ENCODE measurements around the gene PALD1.
A peak's percentile ranks its signal among the peaks of the same experiment; 100 is the strongest.

PALD1 gene

DNA sequence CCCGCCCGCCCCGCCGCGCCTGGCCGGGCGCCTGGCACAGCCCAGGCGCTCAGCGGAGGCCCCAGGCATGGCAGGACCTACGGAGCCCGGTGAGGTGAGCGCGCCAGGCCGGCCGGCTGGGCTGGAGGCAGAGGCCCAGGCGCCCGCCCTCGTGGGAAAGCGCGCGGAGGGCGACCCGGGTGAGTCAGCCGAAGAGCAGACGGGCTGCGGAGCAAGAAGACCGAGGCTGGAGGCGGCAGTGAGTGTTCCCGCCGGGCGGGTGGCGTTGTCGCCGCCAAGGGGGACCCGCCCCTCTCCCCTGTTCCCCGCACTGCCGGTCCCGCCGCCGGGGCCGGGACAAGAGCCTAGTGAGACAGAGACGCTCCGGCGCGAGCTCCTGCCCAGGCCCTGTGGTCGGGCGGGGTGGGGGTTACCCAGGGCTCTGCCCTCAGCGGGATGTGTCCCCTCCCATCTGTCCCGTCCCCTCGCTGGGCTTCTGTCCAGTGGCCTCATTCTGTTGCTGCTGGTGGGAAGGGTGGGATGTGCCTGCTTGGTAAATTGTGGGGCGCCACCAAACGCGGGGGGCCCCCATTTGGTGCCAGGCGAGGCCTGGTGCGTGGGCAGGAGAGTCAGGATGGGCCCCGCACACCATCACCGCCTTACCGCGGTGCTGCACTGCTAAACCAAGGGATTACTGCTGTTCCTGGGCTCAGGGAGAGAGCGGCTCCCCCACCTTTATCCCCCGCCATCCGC is 20.1 kb upstream of the PALD1 start:
- DNase-seq, result no peak

DNA sequence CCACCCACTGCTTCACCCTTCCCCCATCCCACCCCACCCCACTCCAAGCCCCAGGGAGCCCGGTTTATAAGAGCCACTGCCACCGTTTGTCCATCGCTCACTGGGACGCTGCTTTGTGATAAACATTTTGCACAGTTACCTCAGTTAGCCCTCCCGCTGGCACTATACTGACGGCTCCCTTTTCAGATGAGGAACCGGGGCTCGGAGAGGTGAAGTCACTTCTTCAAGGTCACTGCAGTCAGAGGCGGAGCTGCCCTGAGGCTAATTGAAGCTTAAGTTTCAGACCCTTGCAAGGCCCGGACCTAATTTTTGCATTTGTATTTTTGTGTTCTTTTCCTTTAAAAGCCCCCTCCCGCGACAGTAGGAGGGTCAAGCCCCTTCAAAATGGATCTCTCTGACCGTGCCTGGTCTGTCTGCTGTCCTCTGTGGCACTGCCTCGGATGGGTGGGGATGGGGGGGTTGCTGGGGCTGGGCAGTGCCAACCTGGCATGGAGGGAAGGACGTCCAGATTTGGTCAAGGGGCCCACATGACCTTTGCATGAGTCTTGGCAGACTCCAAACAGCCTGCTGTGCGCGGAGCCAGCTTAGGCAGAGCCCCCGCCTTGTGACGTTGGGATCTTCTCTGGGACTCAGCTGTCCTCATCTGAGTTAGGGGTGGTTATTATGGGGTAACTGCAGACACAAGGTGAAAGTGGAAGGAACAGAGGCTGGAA is 19.4 kb upstream of the PALD1 start:
- no peak for DNase-seq

DNA sequence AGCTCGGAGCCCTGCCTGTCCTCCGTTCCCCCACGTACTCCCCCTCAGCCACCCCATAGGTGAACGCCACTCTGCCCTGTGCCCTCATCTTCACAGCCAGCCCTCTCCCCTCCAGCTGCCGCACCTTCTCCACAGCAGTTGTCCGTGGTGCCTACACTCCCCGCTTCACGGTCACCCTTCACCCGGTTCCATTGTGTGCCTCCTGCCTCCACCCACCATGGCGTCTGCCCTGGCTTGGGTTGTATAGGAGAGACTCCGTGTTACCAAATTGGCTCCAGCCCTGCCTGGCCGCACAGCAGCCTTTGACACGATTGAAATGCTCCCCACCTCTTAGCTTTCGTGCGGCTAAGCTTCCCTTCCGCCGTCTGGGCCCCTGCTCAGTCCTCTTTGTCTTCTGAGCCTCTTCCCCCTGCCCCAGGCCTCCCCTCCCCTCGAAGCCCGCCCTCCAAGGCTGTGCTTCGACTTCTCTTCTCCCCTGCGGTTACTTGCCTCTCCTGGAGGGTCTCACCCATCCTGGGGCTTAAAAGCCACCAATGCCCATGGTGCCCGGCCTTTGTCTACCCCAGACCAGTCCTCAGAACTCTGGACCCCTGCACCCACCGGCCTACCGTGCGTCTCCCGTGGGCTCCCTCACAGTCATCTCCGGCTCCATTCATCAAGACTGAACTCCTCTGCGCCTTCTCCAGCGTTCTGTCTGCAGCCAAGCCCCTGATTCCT is 18.6 kb upstream of the PALD1 start:
- no peak for DNase-seq

DNA sequence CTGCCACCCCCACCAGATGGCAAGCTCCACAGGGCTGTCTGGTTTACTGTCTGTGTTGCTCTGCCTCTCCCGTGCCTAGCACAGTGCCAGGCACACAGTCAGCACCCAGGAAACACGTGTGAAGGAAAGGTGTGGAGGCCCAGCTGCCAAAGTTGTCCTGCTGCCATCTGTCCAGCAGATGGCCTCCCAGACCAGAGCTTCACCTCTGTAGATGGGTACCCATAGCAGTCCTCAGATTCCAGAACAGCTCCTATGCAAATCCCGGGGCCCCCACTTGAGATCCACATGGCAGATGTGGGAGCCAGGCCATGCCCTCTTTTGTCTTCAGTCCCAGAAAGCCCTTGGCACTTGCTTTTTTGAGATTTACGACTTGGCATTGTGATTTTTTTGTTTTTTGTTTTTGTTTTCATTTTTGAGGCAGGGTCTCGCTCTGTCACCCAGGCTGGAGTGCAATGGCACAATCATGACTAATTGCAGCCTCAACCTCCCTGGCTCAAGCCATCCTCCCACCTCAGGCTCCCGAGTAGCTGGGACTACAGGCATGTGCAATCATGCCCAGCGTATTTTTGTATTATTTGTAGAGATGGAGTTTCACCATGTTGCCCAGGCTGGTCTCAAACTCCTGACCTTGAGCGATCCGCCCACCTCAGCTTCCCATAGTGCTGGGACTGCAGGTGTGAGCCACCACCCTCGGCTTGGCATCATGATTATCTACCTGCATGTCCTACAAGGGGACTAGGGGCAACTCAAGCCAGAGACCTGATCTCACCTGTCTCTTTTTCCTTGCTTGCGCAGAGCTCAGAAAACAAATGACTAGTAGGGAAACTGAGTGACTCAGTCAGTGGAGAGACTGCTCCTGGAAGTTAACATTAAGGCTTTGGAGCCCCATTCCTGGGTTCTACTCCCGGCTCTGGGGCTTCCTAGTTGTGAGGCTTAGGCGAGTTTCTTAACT is 16.9 kb upstream of the PALD1 start:
- DNase-seq, result peak; percentile 32

DNA sequence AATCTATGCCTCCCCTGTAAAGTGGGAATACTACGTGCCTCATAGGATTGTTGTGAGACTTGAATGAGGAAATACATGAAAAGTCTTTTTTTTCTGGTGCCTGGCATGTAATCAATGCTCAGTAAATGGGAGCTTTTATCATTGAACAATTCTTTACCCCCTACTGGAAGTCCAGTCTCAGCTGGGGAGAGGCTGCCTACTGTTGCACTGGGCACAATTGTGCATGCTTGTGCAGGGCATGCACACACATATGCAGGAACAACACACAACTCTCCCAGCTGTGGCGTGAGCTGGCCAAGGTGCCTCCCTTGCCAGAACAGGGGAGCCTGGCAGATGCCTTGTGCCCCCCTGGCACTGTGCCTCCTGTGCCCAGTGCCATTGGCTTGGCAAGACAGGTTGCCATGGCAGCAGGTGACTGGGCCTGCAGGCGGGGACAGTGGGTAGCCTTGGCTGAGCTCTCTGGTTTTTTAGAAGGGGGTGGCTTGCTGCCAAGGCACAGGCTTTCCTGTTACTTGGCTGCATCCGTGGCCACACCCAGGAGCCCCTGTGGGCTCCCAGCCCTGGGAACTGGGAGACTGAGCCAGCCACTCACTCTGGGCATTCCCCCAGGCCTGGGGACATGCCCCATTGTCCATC is 16.1 kb upstream of the PALD1 start:
- DNase-seq, result peak; percentile 69

DNA sequence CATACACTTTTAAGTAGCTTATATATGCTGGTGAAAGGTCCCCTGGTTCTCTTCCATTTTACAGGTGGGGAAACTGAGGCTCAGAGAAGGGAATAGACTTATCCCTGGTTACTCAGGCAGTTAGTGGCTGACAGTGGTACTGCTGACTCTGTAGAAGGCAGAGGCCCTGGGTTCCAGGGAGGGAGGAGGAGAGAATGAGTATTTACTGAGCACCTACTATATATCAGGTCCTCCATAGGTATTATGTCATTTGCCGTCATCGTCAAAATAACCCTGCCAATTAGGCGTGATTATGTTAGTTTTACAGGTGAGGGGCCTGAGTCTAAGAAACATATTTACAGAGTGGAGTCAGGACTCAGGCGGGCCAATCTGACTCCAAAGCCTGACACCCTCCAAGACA is 13.3 kb upstream of the PALD1 start:
- DNase-seq, result no peak

DNA sequence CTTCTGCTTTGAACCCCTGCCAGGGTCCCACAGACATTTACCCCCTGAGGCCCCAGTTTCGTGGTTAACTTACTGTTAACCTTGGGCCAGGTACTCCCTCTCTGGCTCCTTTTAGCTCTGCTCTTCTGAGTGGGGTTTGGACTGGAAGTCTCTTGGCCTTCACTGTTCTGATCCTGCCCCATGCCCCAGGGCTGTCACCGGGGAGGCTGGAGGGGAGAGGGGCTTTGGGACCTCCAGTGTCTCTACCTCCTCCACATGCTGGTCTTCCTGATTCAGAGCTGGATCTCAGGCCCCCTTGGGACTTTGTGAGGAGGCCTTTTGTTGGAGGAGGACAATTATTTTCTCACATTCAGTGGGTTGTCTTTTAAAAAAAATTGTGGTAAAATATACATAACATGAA is 12.7 kb upstream of the PALD1 start:
- no peak for DNase-seq

DNA sequence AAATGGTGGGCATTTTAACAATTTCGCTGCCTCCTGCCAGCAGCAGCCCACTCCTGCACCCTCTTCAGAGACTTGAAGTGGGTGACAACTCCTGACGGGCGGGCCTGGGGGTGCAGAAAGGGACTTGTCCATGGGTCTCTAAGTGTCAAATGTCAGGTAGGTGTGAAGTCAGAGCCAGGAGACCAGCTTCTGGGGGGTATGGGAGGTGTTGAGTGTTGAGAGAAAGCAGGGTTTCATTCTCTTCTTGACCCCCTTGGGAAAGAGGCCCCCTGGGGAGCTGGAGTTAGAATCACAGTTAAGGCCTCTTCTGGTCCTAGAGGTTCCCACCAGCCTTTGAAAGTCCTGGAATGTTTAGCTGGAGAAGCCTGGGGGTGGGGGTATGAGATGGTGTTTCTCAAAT is 11.6 kb upstream of the PALD1 start:
- DNase-seq, result no peak

DNA sequence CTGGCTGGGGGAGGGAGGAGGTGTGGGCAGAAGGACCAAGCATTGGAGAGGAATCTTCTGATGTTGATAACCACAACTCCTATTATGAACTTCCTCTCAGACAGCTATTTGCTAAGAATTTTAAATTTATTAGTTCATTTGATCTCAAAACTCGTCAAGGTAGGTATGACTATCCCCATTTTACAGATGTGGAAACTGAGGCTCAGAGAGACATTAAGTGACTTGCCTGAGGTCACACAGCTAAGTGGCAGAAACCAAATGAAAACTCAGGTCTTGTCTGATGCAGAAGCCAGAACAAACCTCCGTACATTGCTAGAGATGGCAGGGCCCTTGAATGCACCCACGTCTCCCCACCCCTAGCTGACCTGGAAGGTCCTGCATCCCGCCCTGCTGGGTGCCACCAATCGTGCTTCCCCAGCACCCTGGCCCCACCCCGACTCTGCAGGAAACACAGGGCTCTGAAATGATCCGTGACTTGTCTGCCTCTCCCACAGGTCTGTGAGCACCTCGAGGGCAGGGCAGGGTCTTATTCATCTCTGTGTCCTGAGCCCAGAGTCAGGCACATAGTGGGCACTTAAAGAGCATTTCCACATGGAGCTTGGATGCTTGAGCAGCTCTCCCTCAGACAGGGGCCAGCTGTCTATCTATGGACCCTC is 5.6 kb upstream of the PALD1 start:
- DNase-seq, result no peak

DNA sequence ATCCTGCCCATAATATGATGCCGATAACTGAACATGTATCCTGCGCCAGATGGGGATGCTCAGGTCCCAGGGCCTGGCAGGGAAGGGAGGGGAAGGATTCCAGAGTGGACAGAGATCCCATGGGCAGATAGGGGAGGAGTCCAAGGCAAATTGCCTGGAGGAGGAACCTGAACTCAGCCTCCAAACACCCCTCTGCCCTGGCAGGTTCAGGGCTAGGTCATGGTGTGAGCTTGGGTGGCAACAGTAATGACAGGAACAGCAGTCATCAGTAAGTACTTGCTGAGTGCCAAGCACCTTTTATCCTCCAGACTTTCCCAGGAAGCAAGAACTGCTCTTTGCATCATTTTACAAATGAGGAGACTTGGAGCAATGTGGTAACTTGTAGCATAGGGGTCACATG is 3.8 kb upstream of the PALD1 start:
- DNase-seq, result no peak

DNA sequence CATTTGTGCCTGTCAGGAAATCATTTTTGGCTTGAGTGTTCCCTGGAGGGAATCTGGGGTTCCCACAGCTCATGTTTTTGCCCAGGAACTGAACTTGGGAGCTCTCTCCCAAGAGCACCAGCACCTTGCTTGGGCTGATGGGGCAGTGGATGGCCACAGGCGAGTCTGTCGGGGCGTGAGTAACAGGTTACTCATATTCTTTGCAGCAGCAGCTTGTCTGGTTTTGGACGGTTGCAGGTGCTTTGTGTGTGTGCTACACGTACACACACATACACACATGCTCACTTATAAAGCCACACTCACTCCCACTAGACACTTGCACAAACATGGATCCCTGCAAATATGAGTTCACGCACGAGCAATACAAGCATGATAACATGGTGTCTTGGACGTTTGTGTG is 2.9 kb upstream of the PALD1 start:
- DNase-seq, result no peak

DNA sequence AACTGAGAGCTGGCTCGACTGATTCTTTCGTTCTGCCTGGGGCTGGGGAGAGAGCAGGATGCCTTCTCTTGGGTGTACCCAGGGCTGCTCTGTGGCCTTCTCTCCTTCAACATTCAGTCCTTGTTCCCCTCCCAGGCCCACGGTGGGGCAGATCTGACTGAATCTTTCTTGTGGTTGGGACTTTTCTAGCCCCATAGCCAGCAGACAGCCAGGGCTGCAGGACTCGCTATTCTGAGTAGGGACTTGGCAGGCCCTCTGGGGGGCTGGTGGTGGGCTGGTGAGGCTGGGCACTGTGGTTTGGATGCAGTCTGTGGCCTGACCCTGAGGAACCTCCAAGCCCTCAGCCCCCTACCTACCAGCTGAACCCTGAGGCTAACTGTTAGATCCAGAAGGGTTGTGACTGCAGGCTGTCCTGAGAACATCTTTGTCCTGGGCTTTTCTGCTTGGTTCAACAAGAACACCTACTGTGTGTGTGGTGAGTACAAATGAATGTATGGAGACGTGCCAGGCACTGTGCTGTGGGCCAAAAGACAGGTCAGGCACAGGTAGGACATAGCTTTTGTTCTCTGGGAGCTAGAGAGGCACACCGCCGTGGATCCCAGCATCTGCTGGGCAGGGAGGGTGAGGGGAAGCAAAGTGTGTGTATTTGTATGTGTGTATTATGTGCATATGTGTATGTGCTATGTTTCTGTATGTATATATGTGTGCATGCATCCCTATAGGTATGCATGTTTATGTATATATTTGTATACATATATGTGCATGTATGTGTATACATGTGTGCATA is 2.1 kb upstream of the PALD1 start:
- DNase-seq, result no peak

DNA sequence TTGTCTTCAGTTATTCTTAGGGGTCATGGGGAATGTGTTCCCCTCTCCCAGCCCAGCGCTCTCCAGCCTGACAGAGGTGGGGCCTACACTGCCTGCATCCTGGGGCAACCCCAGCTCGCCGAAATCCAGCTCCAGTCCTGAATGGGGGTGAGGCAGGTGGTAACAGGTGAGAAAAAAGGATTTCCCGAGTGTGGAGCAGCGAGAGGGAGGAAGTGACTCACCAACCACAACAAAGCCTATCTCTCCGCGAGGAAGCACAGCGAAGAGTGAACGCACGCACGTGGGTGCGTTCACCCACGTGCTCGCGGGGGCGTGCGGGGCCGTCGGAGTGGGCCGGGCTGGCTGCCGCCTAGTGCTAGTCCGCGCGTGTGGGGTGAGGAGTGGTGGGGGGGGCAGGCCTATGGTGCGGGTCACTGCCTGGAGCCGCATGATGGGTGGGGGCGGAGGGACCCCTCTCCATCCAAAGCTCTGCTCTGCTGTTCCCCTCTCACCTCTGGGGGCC is 855 bp upstream of the PALD1 start:
- no peak for DNase-seq

DNA sequence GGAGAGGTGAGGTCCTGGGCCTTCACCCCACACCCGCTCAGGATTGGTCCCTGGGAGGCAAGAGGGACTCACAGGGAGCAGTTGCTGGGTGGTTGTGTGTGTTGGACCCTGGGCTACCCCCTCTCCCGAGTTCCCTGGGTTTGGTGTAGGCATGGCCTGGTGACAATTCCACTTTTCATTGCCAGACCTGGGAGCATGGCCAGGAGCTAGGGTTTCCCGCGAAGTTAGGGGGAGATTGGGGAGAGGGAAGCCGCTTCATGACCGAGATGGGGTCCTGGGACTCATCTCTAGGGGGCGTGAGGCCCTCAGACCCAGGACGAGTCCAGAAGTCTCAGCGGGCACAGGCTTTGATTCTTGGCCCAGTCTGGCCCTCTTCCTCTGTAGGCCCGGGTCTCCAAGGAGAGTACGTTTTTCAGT is 606 bp downstream of the PALD1 start:
- DNase-seq, result no peak

DNA sequence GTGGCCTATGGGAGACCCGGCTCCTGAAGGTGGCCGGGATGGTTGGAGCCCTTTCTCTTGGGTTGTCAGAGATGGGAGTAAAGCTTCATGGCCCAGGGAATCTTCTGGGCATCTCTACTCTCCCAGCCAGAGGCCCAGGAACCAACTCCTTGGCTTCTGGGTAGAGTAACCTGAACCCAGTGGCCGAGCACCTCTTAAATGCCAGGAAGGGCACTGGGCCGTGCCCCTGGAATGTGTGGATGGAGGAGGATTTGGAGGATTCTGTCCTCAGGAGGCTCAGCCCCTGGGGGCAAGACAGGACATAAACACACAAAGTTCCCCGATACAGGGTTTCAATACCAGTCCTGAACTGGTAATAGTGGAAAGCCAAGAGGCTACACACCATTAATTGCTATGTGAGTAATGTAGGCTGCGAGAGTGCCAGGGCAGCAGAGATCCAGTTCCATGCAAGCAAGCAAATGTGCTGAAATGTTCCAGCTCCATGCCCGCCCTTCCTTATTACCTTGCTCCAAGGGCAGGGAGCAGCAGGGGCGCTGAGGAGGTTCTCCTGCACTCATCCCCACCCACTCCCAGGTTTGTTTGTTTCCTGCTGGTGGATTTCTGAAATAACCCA is 1.2 kb downstream of the PALD1 start:
- no peak for DNase-seq

DNA sequence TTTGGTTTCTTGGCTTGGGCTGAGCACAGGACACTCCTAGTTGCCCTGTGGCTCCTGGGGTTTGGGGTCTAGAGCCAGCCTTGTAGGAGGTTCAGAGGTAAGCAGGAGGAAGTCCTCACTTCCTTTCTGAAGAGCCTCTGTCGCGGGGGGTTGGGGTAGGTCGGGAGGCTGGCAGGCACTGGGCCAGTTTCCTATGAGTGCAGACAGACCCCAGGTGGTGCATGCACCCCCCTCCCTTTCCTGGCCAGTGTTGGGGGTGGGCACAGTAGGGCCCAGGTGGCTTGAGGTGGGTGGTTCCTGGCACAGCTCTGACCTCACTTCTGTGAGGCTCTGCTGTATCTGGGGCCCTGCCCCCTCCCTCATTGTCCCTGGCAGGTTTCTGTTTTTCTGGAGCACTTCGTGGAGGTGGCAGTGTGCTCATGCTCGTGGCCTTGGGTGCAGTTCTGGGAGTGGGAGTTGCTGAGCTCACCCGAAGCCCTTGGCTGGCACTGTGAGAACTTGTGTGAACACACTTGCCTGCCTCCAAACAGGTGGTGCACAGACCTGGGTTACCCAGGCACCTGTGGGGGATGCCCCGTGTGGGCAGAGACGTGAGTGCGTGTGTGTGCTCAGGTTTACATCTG is 1.8 kb downstream of the PALD1 start:
- no peak for DNase-seq

DNA sequence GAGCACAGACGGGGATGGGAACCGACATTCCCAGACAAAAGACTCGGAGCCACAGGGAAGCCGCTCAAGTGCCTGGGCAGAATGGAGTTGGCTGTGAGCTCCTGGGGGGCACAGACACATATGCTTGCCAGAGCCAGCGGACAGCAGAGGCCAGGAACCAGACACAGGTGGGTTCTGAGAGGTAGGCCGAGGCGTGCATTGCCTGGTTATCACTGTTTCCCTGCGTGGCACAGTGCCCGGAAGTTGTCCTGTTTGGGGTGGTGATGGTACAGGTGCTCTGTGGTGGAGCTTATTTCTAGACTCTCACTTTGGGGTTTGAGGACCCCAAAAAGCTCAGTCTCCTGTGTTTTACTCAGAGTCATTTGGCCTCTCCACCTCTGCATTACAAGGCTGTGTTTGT is 2.5 kb downstream of the PALD1 start:
- DNase-seq, result no peak

DNA sequence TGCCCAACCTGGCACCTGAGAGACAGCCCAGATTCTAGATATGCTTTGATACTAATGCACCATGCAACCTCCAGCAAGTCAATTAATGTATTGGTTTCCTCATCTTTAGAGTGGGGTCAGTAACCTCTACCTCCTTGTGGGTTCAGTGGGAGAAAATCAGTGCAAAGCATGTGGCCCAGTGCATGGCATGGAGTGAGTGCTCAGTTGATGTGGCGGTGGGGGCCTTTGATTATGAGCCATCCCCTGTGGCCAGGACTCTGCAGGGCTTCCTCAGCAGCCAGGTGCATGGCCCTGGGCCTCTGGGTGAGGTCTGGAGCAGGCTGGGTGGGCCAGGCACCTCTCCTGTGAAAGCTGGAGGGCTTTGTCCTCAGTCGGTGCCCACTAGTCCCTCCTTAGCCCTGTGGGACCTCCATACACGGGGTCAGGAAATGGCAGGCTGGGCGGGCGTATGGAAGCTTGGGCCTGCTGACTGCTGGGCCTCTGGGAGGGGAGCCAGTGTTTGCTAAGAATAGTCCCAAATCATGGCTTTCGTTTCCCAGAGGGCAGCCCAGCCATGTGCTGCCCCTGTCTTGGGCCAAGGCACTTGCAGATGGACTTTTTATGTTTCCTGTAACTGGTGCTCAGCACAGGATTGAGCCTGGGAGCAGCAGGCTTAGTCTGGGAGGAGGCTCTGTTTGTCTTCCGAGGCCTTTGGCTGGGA is 3.4 kb downstream of the PALD1 start:
- DNase-seq, result no peak

Data from NCI-H1694 treated with DMSO at 0.1 percent for 48 hours (cell line).